Measurements from ENCODE around the gene GBP2. TPM values are rescaled to one million over a fixed set of nuclear protein-coding genes. Genes with fewer than 3 reads are reported as not detected.

The GBP2 gene, protein sequence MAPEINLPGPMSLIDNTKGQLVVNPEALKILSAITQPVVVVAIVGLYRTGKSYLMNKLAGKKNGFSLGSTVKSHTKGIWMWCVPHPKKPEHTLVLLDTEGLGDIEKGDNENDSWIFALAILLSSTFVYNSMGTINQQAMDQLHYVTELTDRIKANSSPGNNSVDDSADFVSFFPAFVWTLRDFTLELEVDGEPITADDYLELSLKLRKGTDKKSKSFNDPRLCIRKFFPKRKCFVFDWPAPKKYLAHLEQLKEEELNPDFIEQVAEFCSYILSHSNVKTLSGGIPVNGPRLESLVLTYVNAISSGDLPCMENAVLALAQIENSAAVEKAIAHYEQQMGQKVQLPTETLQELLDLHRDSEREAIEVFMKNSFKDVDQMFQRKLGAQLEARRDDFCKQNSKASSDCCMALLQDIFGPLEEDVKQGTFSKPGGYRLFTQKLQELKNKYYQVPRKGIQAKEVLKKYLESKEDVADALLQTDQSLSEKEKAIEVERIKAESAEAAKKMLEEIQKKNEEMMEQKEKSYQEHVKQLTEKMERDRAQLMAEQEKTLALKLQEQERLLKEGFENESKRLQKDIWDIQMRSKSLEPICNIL
- total RNA-seq = 1.4 and 19.7 TPM in 2 replicates

DNA sequence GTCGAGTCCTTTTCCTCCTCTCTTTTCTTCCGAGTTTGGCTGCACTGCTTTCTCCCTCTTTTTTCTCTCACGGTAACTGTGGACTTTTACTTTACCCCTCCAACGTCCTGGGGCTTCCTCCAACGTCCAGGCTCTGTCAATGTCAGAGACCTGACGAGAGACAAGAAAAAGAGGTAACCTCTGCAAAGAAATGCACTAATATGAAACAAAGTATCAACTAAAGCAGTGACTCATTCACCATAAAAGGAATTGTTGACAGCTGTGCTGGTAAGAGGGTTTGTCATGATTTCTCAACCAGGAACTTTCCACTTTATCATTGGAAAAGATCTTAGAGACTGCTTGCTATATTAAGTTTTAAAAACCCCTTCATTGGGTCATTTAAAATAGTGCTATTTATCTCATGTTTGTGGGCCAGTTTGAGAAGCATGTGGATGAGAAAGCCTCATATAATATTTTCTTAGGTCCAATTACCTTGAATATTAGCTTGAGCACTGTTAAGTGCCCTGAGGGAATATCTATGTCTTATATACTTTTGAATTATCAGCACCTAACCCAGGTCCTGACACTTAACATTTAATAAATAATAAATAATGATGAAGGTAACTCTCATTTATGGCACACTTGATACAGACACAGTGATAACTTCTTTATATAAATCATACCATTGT, at the start of gene GBP2:
Gene GBP2, minus strand, starts transcription at position 202 of the 668 bp plus-strand sequence. CDS start 4,148 bp downstream, outside the sequence.

DNA sequence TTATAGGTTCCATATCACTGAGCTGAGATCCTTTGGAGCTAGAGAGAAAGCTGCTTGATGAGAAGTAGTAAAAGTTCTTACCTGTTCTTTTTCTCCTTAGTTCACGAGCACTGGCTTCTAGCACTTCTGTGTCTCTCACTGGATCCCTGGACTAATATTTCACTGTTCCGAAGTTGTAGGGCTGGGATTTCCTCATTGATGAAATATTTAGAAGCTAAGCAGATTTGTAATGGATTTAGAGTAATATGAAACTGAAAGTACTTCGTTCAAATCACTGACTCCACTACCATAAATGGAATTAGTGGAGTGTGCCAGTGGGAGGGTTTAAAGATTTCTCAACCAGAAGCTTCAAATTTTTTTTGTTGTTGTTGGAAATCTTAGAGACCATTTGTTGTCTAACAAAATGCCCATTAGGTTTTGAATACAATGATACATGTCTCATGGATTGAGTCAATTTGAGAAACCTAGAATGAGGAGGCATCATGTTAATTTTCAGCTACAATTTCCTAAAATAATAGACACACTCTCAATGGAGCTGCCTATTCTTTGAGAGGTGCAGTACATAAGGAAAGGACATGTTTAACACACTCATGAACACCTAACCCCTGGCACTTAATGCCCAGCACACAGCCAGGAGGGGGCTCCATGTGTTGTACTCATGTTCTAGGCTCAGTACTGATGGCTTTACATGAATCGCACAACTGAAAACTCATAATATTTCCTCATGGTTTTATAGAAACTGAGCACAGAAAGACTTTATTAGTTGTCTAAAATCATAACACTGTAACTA, 60.6 kb downstream of the GBP2 start, which contains the start of gene GBP1:
Gene GBP1, minus strand, starts transcription at position 130 of the 790 bp plus-strand sequence. CDS start 1,974 bp downstream, outside the sequence.

Other genes starting within 250 kb of the GBP2 start
- gene GTF2B, start 234.5 kb downstream of the GBP2 start, total RNA-seq = 39.9 and 40.7 TPM in 2 replicates
- gene KYAT3, start 133.5 kb downstream of the GBP2 start, total RNA-seq = 19.9 and 25.3 TPM in 2 replicates
- gene RBMXL1, start 133.5 kb downstream of the GBP2 start, total RNA-seq = 14.5 and 15.0 TPM in 2 replicates
- 8.9 and 32.0 TPM in 2 replicates for gene GBP3, start 103.2 kb downstream of the GBP2 start, total RNA-seq
- 15.0 and 68.2 TPM in 2 replicates for gene GBP1, start 60.9 kb downstream of the GBP2 start, total RNA-seq
- gene GBP7, start 49.9 kb upstream of the GBP2 start, total RNA-seq = not detected in 2 replicates
- gene GBP4, start 72.8 kb upstream of the GBP2 start, total RNA-seq = under 0.01 and 0.36 TPM in 2 replicates
- gene GBP5, start 146.7 kb upstream of the GBP2 start, total RNA-seq = 0.34 and 1.1 TPM in 2 replicates
- 29.4 and 82.7 TPM in 2 replicates for gene GBP6, start 237.9 kb upstream of the GBP2 start, total RNA-seq